PC-9 (cell line): ENCODE results near the gene NAAA. TPM values are rescaled to one million over a fixed set of nuclear protein-coding genes. Genes with fewer than 3 reads are reported as not detected.

Experiments
- BruUV-seq: library from RNA; stranded (reverse); fragments of 400-500 nt; replicated peaks from 2 replicates; lab custom pipeline; 2021; lab: Mats Ljungman, UMichigan
- CTCF ChIA-PET: fragments of 300-600 bp; sonication (Branson Sonifier 250); formaldehyde crosslinking; loops from one replicate; lab custom pipeline; 2022; ENCODE audit warnings: antibody characterized with exemption; lab: Charles Lee
- POLR2A ChIA-PET: fragments of 300-600 bp; sonication (Branson Sonifier 250); formaldehyde crosslinking; loops from one replicate; lab custom pipeline; 2022; ENCODE audit warnings: antibody characterized with exemption; ENCODE audit not compliant: unreplicated experiment; lab: Charles Lee
- DNase-seq, 2 experiments: peaks; one replicate each; pipeline versions ENCODE4 v3.0.0 to v3.0.0-alpha.2; 2015 to 2022; ENCODE audit warnings: mixed read lengths in 1 of 2
- H2AFZ ChIP-seq: fragments of 200-600 bp; sonication (generic); 2 replicates; pipeline ENCODE4 v1.8.1; 2017; ENCODE audit warnings: antibody characterized with exemption
- H3F3A ChIP-seq: fragments of 200-600 bp; sonication (generic); 2 replicates; pipeline ENCODE4 v1.8.1; 2017; ENCODE audit warnings: antibody characterized with exemption, mild to moderate bottlenecking, low read depth; ENCODE audit not compliant: insufficient read depth
- H3K27ac ChIP-seq: fragments of 200-600 bp; sonication (generic); 2 replicates; pipeline ENCODE4 v1.6.1; 2016; ENCODE audit warnings: mixed run types
- H3K27me3 ChIP-seq: fragments of 200-600 bp; sonication (generic); 2 replicates; pipeline ENCODE4 v1.6.1; 2016; ENCODE audit warnings: low read depth, mixed run types; ENCODE audit not compliant: insufficient read depth
- H3K36me3 ChIP-seq: fragments of 200-600 bp; sonication (generic); 2 replicates; pipeline ENCODE4 v1.6.1; 2016; ENCODE audit warnings: low read depth, mixed run types
- H3K4me1 ChIP-seq: fragments of 200-600 bp; sonication (generic); replicated peaks from 2 replicates; pipeline ENCODE4 v1.6.1; 2016; ENCODE audit warnings: mixed run types; ENCODE audit not compliant: insufficient read depth
- H3K4me2 ChIP-seq: fragments of 200-600 bp; sonication (generic); 2 replicates; pipeline ENCODE4 v1.6.1; 2017; ENCODE audit warnings: mixed run types
- H3K4me3 ChIP-seq: fragments of 200-600 bp; sonication (generic); 2 replicates; pipeline ENCODE4 v1.6.1; 2016; ENCODE audit warnings: mixed run types
- H3K79me2 ChIP-seq: fragments of 200-600 bp; sonication (generic); 2 replicates; pipeline ENCODE4 v1.6.1; 2017; ENCODE audit warnings: low read depth, mixed run types
- H3K9me2 ChIP-seq: fragments of 200-600 bp; sonication (generic); 2 replicates; pipeline ENCODE4 v1.8.1; 2017; ENCODE audit warnings: mild to moderate bottlenecking; ENCODE audit not compliant: insufficient read depth
- H3K9me3 ChIP-seq: fragments of 200-600 bp; sonication (generic); 2 replicates; pipeline ENCODE4 v1.8.1; 2016; ENCODE audit warnings: low read depth; ENCODE audit not compliant: insufficient read depth
- H4K20me1 ChIP-seq: fragments of 200-600 bp; sonication (generic); 2 replicates; pipeline ENCODE4 v1.8.1; 2017; ENCODE audit not compliant: insufficient read depth
- CTCF ChIP-seq: fragments of 200-600 bp; sonication (generic); conservative IDR thresholded peaks from 2 replicates; pipeline ENCODE4 v1.6.1; 2017; ENCODE audit warnings: mixed run types, antibody characterized with exemption, mild to moderate bottlenecking, moderate library complexity
- EZH2 ChIP-seq: fragments of 200-600 bp; sonication (generic); IDR thresholded peaks from 2 replicates; pipeline ENCODE4 v1.8.0; 2017; ENCODE audit warnings: antibody characterized with exemption, low read depth
- intact Hi-C: fragments of 100-400 bp; cut with micrococcal nuclease; formaldehyde crosslinking; loops from one replicate; pipeline ENCODE4 v1.10.0; 2022; ENCODE audit not compliant: unreplicated experiment
- total RNA-seq: library from RNA; stranded (reverse); gene quantifications from 2 replicates; pipeline ENCODE4 v1.2.3, GENCODE V29; 2021

NAAA gene
- total RNA-seq, 1 experiment from 2014 or later, result 3.6 TPM

- Histone ChIP-seq H3K4me2 (no peak overlapping the region), H3K27me3 (no peaks in the 10 kb centered on the region), H3K36me3 (no peaks in the 10 kb centered on the region), H2AFZ (no peak overlapping the region), H3K4me3 (no peak overlapping the region), H3K79me2 (no peaks in the 10 kb centered on the region), H4K20me1 (no peaks in the 10 kb centered on the region), H3K9me3 (no peaks in the 10 kb centered on the region), H3K27ac (no peak overlapping the region), H3F3A (no peaks in the 10 kb centered on the region), H3K9me2 (no peaks in the 10 kb centered on the region), H3K4me1 (no peaks in the 10 kb centered on the region)
- intact Hi-C loops, result no loop called here
- BruUV-seq, result no TSS peak
- ChIA-PET CTCF (no interaction called here), POLR2A (no interaction called here)
- no peak for DNase-seq
- TF ChIP-seq EZH2 (no peak), CTCF (no peak)
Observed at GRCh38 chr4:75907966-75908365, 32.8 kb downstream of the NAAA start.

DNA sequence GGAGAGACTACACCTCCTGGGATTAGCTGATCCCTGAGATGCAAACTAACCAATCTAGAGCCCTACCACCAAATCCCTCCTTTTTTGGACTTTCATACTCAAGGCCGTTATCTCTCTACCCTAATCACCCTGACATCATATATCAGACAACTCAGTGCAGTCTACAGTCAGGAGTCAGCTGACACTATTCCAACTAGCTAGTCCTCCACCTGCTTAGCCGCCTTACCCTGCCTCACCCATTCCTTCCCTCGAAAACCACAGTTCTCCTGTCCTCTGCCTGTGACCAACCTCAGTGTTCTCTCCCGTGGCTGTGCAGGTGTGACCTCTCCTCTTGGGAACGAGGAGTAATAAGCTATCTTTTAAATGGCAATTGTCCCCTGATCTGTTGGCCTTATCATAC, 36.7 kb downstream of the NAAA start:
- POLR2A ChIA-PET, result no interaction called here
- intact Hi-C loops, result no loop called here
- CTCF ChIA-PET, result interaction anchor here (0.6 kb wide), 1 partner anchor 435 kb away, joined by 3 read pairs; no protein-coding TSS in a partner anchor

DNA sequence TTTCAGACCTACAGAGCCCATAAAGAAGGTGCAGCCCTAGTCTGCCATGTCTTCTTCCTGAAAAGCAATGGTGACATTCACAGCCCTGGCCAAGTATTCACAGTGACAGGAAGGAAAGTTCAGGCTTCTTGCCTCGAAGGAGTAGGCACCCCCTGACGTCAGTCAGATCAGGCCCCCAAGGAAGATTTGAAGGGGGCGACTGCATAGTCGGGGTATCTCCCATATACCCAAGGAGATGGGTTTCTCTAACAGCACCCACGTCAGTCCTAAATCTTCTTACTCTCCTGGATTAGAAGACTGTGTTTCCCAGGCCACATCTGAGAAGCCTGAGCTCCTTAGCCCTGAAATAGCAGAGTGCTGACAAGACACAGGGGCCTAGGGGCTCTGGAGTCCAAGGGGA, 38.5 kb downstream of the NAAA start, which contains the start of gene PPEF2:
Gene PPEF2 (minus strand): TSS at position 101 of the 400 bp plus-strand sequence. CDS start 6,127 bp downstream, outside the sequence.
- no peaks in the 10 kb centered on the region for H3K9me2 ChIP-seq
- CTCF ChIA-PET, result no interaction called here
- no peak within 1 kb of the TSS for H2AFZ ChIP-seq
- no peaks in the 10 kb centered on the region for H3F3A ChIP-seq
- no peaks in the 10 kb centered on the region for H4K20me1 ChIP-seq
- H3K36me3 ChIP-seq, result no peaks in the 10 kb centered on the region
- intact Hi-C loops, result no loop called here
- H3K4me2 ChIP-seq, result no peak within 1 kb of the TSS
- H3K27me3 ChIP-seq, result no peaks in the 10 kb centered on the region
- no peaks in the 10 kb centered on the region for H3K4me1 ChIP-seq
- no peak within 1 kb of the TSS for H3K4me3 ChIP-seq
- H3K27ac ChIP-seq, result no peak within 1 kb of the TSS
- no TSS peak for BruUV-seq
- POLR2A ChIA-PET, result no interaction called here
- TF ChIP-seq CTCF (no peak), EZH2 (no peak)
- no peaks in the 10 kb centered on the region for H3K9me3 ChIP-seq
- no peaks in the 10 kb centered on the region for H3K79me2 ChIP-seq
- no peak for DNase-seq

More for the DNA sequence above, 36.7 kb downstream of the NAAA start:
- no peak for DNase-seq
- Histone ChIP-seq H3K27me3 (no peaks in the 10 kb centered on the region), H3K4me2 (no peak overlapping the region), H3K27ac (no peak overlapping the region), H2AFZ (no peak overlapping the region), H3K36me3 (no peaks in the 10 kb centered on the region), H3F3A (no peaks in the 10 kb centered on the region), H3K4me3 (no peak overlapping the region), H3K9me3 (no peaks in the 10 kb centered on the region), H4K20me1 (no peaks in the 10 kb centered on the region), H3K9me2 (no peaks in the 10 kb centered on the region), H3K4me1 (no peaks in the 10 kb centered on the region), H3K79me2 (no peaks in the 10 kb centered on the region)
- BruUV-seq, result no TSS peak
- TF ChIP-seq CTCF, result no peak
- no peak for TF ChIP-seq EZH2
